ENCODE measurements around the gene OSBPL10.

DNA sequence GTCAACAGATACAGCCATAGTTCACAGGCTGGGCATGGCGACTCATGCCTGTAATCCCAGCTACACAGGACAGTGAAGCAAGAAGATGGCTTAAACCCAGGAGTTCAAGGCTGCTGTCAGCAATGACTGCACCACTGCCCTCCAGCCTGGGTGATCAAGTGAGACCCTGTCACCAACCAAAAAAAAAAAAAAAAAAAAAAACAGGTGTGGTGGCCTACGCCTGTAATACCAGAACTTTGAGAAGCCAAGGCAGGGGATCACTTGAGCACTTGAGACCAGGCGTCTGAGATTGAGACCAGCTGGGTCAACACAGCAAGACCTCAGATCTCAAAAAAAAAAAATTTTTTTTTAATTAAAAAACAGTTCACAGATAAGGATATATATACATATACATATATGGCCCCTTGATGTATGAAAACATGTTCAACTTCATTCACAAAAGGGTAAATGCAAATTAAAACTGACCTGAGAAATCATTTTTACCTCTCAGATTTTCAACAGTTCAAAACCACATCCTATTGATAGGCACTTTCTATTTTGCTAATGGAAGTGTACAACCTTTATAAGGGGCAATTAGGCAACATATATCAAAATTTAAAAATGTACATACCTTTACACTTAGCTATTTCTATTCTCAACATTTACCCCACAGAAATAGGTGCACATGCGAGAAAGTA lies 51.1 kb downstream of the OSBPL10 start:
- TF ChIP-seq, protein P1, sequence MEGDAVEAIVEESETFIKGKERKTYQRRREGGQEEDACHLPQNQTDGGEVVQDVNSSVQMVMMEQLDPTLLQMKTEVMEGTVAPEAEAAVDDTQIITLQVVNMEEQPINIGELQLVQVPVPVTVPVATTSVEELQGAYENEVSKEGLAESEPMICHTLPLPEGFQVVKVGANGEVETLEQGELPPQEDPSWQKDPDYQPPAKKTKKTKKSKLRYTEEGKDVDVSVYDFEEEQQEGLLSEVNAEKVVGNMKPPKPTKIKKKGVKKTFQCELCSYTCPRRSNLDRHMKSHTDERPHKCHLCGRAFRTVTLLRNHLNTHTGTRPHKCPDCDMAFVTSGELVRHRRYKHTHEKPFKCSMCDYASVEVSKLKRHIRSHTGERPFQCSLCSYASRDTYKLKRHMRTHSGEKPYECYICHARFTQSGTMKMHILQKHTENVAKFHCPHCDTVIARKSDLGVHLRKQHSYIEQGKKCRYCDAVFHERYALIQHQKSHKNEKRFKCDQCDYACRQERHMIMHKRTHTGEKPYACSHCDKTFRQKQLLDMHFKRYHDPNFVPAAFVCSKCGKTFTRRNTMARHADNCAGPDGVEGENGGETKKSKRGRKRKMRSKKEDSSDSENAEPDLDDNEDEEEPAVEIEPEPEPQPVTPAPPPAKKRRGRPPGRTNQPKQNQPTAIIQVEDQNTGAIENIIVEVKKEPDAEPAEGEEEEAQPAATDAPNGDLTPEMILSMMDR (IDR thresholded peaks at IDR 0.05), result no peak
- TF ChIP-seq POLR2A (IDR thresholded peaks at IDR 0.05), result no peak
- TF ChIP-seq POLR2AphosphoS5 (IDR thresholded peaks at IDR 0.05), result no peak
